Epithelial cell of esophagus (primary cell): ENCODE data around the gene MYH9.
"Not testable (repeated sequence)": the region's sequence is repeated elsewhere in the genome, so short reads cannot be mapped to it uniquely, and the experiment has no call there.

ENCODE experiments used
- DNase-seq: peaks from one replicate; pipeline ENCODE4 v3.0.0; 2010; ENCODE audit warnings: low read depth
- H3K4me3 ChIP-seq: 2 replicates; pipeline ENCODE4 v1.5.1; 2011; ENCODE audit warnings: mild to moderate bottlenecking, low read length, control low read depth
- CTCF ChIP-seq: IDR thresholded peaks from 2 replicates; pipeline ENCODE4 v1.5.1; 2011; ENCODE audit warnings: low read depth, mild to moderate bottlenecking, low read length, control low read depth, inconsistent platforms; ENCODE audit not compliant: insufficient read depth; ENCODE audit errors: missing control alignments

MYH9 gene

GRCh38 chr22:36281781-36282327, 105.9 kb downstream of the MYH9 start:
- DNase-seq: no peak
- TF ChIP-seq CTCF: no peak
- no peak overlapping the region for H3K4me3 ChIP-seq

GRCh38 chr22:36280379-36280778, 107.4 kb downstream of the MYH9 start:
- no peak for TF ChIP-seq CTCF
- no peak overlapping the region for H3K4me3 ChIP-seq
- no peak for DNase-seq

GRCh38 chr22:36279219-36279666, 108.5 kb downstream of the MYH9 start:
- DNase-seq: no peak
- no peak for TF ChIP-seq CTCF
- no peak overlapping the region for H3K4me3 ChIP-seq

GRCh38 chr22:36277482-36278291, 110.1 kb downstream of the MYH9 start:
- H3K4me3 ChIP-seq: no peak overlapping the region
- TF ChIP-seq CTCF: peak; percentile 80
- peak; percentile 73 for DNase-seq

GRCh38 chr22:36274531-36274930, 113.2 kb downstream of the MYH9 start:
- no peak for DNase-seq
- H3K4me3 ChIP-seq: no peak overlapping the region
- no peak for TF ChIP-seq CTCF

- H3K4me3 ChIP-seq, DNase-seq: not testable (repeated sequence)
Observed at GRCh38 chr22:36271951-36272350, 115.8 kb downstream of the MYH9 start.

GRCh38 chr22:36271231-36271630, 116.5 kb downstream of the MYH9 start:
- not testable (repeated sequence) for H3K4me3 ChIP-seq, DNase-seq

- no peak for DNase-seq
- TF ChIP-seq CTCF: no peak
- no peak overlapping the region for H3K4me3 ChIP-seq
Observed at GRCh38 chr22:36267896-36268485, 119.8 kb downstream of the MYH9 start.
